Activated T-cell treated with anti-CD3 and anti-CD28 coated beads, Interleukin-2, amount 50 U/mL, for 72 hours (primary cell): Measurements from ENCODE around the gene MFN2. TPM values are rescaled to one million over a fixed set of nuclear protein-coding genes. Genes with fewer than 3 reads are reported as not detected.
A peak's percentile ranks its signal among the peaks of the same experiment; 100 is the strongest.
"Not testable (repeated sequence)": the region's sequence is repeated elsewhere in the genome, so short reads cannot be mapped to it uniquely, and the experiment has no call there.

Experiments
- ATAC-seq, 2 donors: fragments of 150-1000 bp; cut with Tn5 transposase; replicated peaks in 1 of 2; 2 replicates each; pipeline ENCODE4 v1.10.0; 2021; ENCODE audit warnings: moderate library complexity in 2 of 2, mild to moderate bottlenecking in 1 of 2
- DNase-seq, 2 donors: peaks; one replicate each; pipeline ENCODE4 v3.0.0; 2021 to 2022; ENCODE audit warnings: mixed read lengths in 1 of 2
- H3K27ac Mint-ChIP-seq: one replicate; pipeline ENCODE4 v1.8.0; 2022; ENCODE audit warnings: mild to moderate bottlenecking, moderate library complexity, mixed read lengths
- H3K27me3 Mint-ChIP-seq: one replicate; pipeline ENCODE4 v1.8.0; 2022; ENCODE audit warnings: low read depth, mixed read lengths
- H3K36me3 Mint-ChIP-seq, 2 donors: one replicate each; pipeline ENCODE4 v1.8.0; 2022; ENCODE audit warnings: mixed read lengths in 2 of 2, mild to moderate bottlenecking in 1 of 2; ENCODE audit not compliant: insufficient read depth in 2 of 2
- H3K4me1 Mint-ChIP-seq: one replicate; pipeline ENCODE4 v1.8.0; 2022; ENCODE audit warnings: low read depth, mixed read lengths
- H3K4me3 Mint-ChIP-seq, 2 donors: one replicate each; pipeline ENCODE4 v1.8.0; 2022; ENCODE audit warnings: mild to moderate bottlenecking in 2 of 2, mixed read lengths in 2 of 2, moderate library complexity in 2 of 2
- H3K9me3 Mint-ChIP-seq, 2 donors: one replicate each; pipeline ENCODE4 v1.8.0; 2022; ENCODE audit warnings: mixed read lengths in 2 of 2
- total RNA-seq, 2 donors: library from RNA; stranded (reverse); gene quantifications; one replicate each; pipeline ENCODE4 v1.2.3, GENCODE V29; 2022

MFN2 gene
- 10 to 100 TPM; 54.8 to 66.1 TPM for total RNA-seq

DNA sequence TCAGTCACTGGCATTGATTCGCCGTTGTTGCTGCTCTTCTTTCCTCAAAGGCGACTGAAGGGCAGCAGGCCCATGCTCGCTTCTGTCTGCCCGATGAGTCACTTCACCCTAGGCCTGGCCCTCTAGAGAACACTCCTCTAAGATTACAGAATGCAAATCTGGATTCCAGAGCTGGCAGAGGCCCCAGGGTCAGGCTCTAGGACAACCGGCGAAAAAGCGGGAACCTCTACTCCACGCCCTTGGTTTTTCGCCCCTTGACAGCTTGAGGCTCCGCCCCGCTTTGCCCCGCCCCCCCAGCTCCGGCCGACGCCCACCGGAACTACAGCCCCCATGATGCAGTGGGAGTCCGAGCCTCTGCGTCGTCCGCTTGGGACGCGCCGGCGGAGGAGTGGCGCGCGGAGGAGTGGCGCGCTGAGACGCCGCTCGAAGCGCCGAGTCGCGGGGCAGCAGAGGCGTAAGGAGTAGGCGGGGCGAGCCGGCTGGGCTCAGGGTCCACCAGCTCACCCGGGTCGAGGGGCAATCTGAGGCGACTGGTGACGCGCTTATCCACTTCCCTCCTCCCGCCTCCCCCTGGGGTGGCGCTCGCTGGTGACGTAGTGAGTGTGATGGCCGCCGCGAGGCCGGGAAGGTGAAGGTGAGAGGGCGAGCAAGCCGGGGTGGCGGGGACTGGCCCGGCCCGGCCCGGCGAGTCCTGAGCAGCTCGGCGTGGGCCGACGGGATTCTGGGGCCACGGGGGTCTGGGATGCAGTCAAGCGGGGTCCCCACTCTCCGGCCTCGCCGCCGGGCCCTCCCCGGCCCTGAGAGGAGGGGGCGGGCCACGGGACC is at the start of gene MFN2:
TSS of gene MFN2 (plus strand) at position 594 of the 825 bp plus-strand sequence. CDS start 8,725 bp downstream, outside the sequence.
- Mint-ChIP-seq H3K4me1 (peaks cover 37% of the 10 kb centered on the region), H3K27me3 (no peaks in the 10 kb centered on the region)

GRCh38 chr1:11930571-11931445 is 49.4 kb upstream of the MFN2 start:
- ATAC-seq = no peak
- Mint-ChIP-seq H3K27me3 (no peaks in the 10 kb centered on the region), H3K36me3 (peaks cover 0 to 2% of the 10 kb centered on the region in 2 donors), H3K4me3 (no peak overlapping the region), H3K4me1 (peaks cover 16% of the 10 kb centered on the region), H3K9me3 (no peaks in the 10 kb centered on the region), H3K27ac (no peak overlapping the region)
- DNase-seq = no peak

More for the DNA sequence above, at the start of gene MFN2:
- ATAC-seq = peak; percentile 95 to 96
- peak within 1 kb of the TSS; percentile 97 to 98 for H3K4me3 Mint-ChIP-seq
- H3K27ac Mint-ChIP-seq = peak within 1 kb of the TSS; percentile 97
- no peaks in the 10 kb centered on the region for H3K9me3 Mint-ChIP-seq
- H3K36me3 Mint-ChIP-seq = peaks cover 7 to 13% of the 10 kb centered on the region in 2 donors
- DNase-seq = peak; percentile 95 to 96

DNA sequence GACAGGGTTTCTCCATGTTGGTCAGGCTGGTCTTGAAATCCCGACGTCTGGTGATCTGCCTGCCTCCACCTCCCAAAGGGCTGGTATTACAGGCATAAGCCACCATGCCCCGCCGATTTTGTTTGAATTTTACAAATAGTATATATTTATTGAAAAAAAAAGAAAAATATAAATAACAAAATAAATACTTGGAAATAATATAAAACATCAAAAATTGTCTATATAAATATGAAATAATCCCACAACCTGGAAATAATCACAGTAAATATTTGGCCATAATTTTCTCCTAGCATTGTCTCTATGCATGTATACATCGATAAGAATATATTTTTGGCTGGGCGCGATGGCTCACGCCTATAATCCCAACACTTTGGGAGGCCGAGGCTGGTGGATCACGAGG is 48.4 kb upstream of the MFN2 start:
- Mint-ChIP-seq H3K27ac (no peak overlapping the region), H3K4me3 (no peak overlapping the region), H3K9me3 (no peaks in the 10 kb centered on the region), H3K4me1 (peaks cover 11% of the 10 kb centered on the region), H3K36me3 (no peaks in the 10 kb centered on the region), H3K27me3 (no peaks in the 10 kb centered on the region)
- DNase-seq (no peak), ATAC-seq (no peak)

- Mint-ChIP-seq H3K4me3 (peak within 1 kb of the TSS; percentile 81 to 86), H3K27ac (peak within 1 kb of the TSS; percentile 42), H3K36me3 (no peaks in the 10 kb centered on the region), H3K9me3 (no peaks in the 10 kb centered on the region), H3K27me3 (no peaks in the 10 kb centered on the region), H3K4me1 (peaks cover 8% of the 10 kb centered on the region)
- peak; percentile 100 for ATAC-seq
- DNase-seq = peak; percentile 80 to 84
Measured at GRCh38 chr1:11934302-11935056, 45.8 kb upstream of the MFN2 start, which contains the start of gene PLOD1. Gene PLOD1 (plus strand): TSS chr1:11934717. CDS start chr1:11934780, 63 bp downstream.

- Mint-ChIP-seq H3K4me1 (peaks cover 8% of the 10 kb centered on the region), H3K27me3 (no peaks in the 10 kb centered on the region), H3K4me3 (peak overlapping the region; percentile 81 to 86), H3K9me3 (no peaks in the 10 kb centered on the region), H3K27ac (no peak overlapping the region), H3K36me3 (no peaks in the 10 kb centered on the region)
- ATAC-seq (no peak), DNase-seq (no peak)
Measured at GRCh38 chr1:11935057-11935412, 45.2 kb upstream of the MFN2 start.

GRCh38 chr1:11935733-11936132 is 44.5 kb upstream of the MFN2 start:
- not testable (repeated sequence) for DNase-seq, H3K36me3 Mint-ChIP-seq, H3K27me3 Mint-ChIP-seq, H3K27ac Mint-ChIP-seq, H3K9me3 Mint-ChIP-seq, ATAC-seq, H3K4me1 Mint-ChIP-seq
- peak overlapping the region in 1 of 2 donors; percentile 24 for H3K4me3 Mint-ChIP-seq

GRCh38 chr1:11938722-11939526 is 41.3 kb upstream of the MFN2 start:
- Mint-ChIP-seq H3K9me3 (no peaks in the 10 kb centered on the region), H3K27me3 (no peaks in the 10 kb centered on the region), H3K4me1 (peaks cover 3% of the 10 kb centered on the region), H3K36me3 (peaks cover 0 to 2% of the 10 kb centered on the region in 2 donors), H3K4me3 (no peak overlapping the region), H3K27ac (no peak overlapping the region)
- DNase-seq = no peak
- no peak for ATAC-seq

- not testable (repeated sequence) for H3K27ac Mint-ChIP-seq, H3K4me3 Mint-ChIP-seq, H3K27me3 Mint-ChIP-seq
Measured at GRCh38 chr1:11939794-11940193, 40.5 kb upstream of the MFN2 start.

DNA sequence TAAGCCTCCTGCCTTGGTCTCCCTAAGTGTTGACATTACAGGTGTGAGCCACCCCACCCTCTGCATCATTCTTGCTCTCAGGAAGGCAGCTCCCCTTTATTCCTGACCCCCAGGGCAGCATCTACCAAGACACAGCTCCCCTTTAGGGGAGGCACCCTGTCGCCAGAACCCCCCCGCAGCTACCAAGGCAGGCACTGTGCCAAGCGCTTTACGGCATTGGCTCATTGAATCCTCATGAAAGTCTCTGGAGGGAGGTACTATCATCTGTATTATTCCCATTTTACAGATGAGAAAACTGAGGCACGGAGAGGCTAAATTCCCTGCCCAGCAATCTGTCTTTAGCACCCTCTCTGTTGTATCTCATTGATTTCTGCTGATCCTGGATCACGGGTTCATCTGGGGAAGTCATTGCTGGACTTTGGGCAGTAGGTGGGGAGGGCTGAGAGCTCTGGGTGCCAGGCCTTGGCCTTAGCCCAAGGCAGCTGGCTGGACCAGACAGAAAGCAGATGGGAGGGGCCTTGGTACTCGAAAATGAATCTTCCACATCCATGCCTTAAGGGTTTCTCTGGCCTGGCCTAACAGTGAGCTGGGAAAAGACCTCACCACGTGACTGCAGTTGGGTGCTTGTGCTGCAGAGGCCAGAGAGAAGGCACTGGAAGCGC is 39.9 kb upstream of the MFN2 start:
- Mint-ChIP-seq H3K9me3 (no peaks in the 10 kb centered on the region), H3K4me3 (no peak overlapping the region), H3K27me3 (no peaks in the 10 kb centered on the region), H3K27ac (no peak overlapping the region), H3K36me3 (peaks cover 0 to 2% of the 10 kb centered on the region in 2 donors), H3K4me1 (no peaks in the 10 kb centered on the region)
- ATAC-seq (no peak), DNase-seq (no peak)

More at GRCh38 chr1:11939794-11940193, 40.5 kb upstream of the MFN2 start:
- not testable (repeated sequence) for H3K36me3 Mint-ChIP-seq, H3K9me3 Mint-ChIP-seq, DNase-seq, H3K4me1 Mint-ChIP-seq, ATAC-seq

DNA sequence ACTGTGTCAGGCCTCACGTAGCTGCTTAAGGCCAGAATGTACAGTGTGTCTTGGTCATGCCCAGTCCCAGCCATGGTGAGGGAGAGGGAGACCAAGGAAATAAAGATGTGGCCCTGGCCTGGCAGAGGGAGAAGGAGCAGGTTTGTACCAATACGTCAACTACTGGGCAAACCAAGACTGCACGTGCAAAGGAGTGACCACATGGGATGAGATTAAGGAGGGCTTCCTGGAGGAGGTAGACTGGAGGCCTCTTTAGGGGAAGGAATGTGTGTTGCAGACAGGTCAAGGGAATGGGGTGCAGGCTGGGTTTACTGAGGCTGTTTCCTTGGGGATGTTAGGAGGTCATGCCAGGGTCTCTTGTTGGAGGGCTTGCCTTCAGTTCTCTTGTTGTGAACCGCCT is 38.0 kb upstream of the MFN2 start:
- Mint-ChIP-seq H3K36me3 (peaks cover 0 to 2% of the 10 kb centered on the region in 2 donors), H3K27ac (no peak overlapping the region), H3K9me3 (no peaks in the 10 kb centered on the region), H3K4me3 (no peak overlapping the region), H3K27me3 (no peaks in the 10 kb centered on the region), H3K4me1 (no peaks in the 10 kb centered on the region)
- DNase-seq (no peak), ATAC-seq (no peak)

DNA sequence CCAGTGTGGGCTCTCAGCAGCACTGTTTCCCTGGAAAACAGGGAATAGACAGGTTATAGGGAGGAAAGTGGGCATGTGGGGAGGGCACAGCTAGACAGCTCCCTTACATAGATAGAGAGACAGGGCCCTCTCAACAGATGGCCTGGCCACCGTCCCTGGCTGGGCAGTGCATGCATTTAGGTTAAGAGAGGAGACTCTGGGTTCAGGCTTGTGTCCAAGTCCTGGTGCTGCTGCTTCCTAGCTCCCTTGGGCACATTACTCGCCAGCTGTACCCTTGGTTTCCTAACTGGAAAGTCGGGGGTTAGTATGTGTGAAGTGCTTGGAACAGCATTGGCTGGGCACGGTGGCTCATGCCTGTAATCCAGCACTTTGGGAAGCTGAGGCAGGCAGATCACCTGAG is 36.6 kb upstream of the MFN2 start:
- H3K9me3 Mint-ChIP-seq = no peaks in the 10 kb centered on the region
- peaks cover under 1 to 2% of the 10 kb centered on the region in 2 donors for H3K36me3 Mint-ChIP-seq
- DNase-seq (no peak), ATAC-seq (no peak)
- no peaks in the 10 kb centered on the region for H3K4me1 Mint-ChIP-seq
- no peak overlapping the region for H3K4me3 Mint-ChIP-seq
- H3K27ac Mint-ChIP-seq = no peak overlapping the region
- H3K27me3 Mint-ChIP-seq = no peaks in the 10 kb centered on the region
